Stimulated activated effector memory CD8-positive, alpha-beta T cell treated with anti-CD3 and anti-CD28 coated beads, Interleukin-12 subunit alpha, Interleukin-12 subunit beta, amount 100 ng/mL, for 72 hours (primary cell): ENCODE data around the gene ENG.

Experiments
- ATAC-seq: fragments of 150-1000 bp; cut with Tn5 transposase; 2 replicates; pipeline ENCODE4 v1.10.0; 2021
- DNase-seq, 2 donors: peaks; one replicate each; pipeline ENCODE4 v3.0.0; 2021 to 2022; ENCODE audit warnings: low spot score in 2 of 2
- H3K27ac Mint-ChIP-seq: one replicate; pipeline ENCODE4 v1.8.0; 2022; ENCODE audit warnings: mild to moderate bottlenecking, mixed read lengths
- H3K36me3 Mint-ChIP-seq: one replicate; pipeline ENCODE4 v1.8.0; 2022; ENCODE audit warnings: mild to moderate bottlenecking, mixed read lengths
- H3K4me1 Mint-ChIP-seq: one replicate; pipeline ENCODE4 v1.8.0; 2022; ENCODE audit warnings: mixed read lengths
- H3K4me3 Mint-ChIP-seq: one replicate; pipeline ENCODE4 v1.8.0; 2022; ENCODE audit warnings: mild to moderate bottlenecking, mixed read lengths
- H3K9me3 Mint-ChIP-seq: one replicate; pipeline ENCODE4 v1.8.0; 2022; ENCODE audit warnings: mixed read lengths

The ENG gene

GRCh38 chr9:127806871-127807270 is 47.6 kb downstream of the ENG start:
- DNase-seq = no peak
- Mint-ChIP-seq H3K9me3 (no peaks in the 10 kb centered on the region), H3K4me3 (no peak overlapping the region), H3K4me1 (peaks cover 39% of the 10 kb centered on the region), H3K27ac (peak overlapping the region; percentile 56), H3K36me3 (peaks cover 90% of the 10 kb centered on the region)
- ATAC-seq = no peak

- no peak for ATAC-seq
- H3K27ac Mint-ChIP-seq = peak overlapping the region; percentile 56
- peaks cover 39% of the 10 kb centered on the region for H3K4me1 Mint-ChIP-seq
- H3K36me3 Mint-ChIP-seq = peaks cover 78% of the 10 kb centered on the region
- no peak for DNase-seq
- no peak overlapping the region for H3K4me3 Mint-ChIP-seq
- H3K9me3 Mint-ChIP-seq = no peaks in the 10 kb centered on the region
These were observed 48.8 kb downstream of the ENG start for GRCh38 chr9:127805620-127806019.

GRCh38 chr9:127803507-127804352 is 50.7 kb downstream of the ENG start:
- Mint-ChIP-seq H3K4me1 (peaks cover 39% of the 10 kb centered on the region), H3K27ac (peak overlapping the region; percentile 97), H3K4me3 (peak overlapping the region; percentile 95), H3K9me3 (no peaks in the 10 kb centered on the region), H3K36me3 (peaks cover 64% of the 10 kb centered on the region)
- ATAC-seq (no peak), DNase-seq (no peak)

GRCh38 chr9:127802576-127803443 is 51.6 kb downstream of the ENG start, which contains the start of gene FPGS:
TSS of gene FPGS (plus strand) at chr9:127802882. CDS start at chr9:127802925, 43 bp downstream.
- peak within 1 kb of the TSS; percentile 95 for H3K4me3 Mint-ChIP-seq
- ATAC-seq (peak; percentile 90), DNase-seq (peak; percentile 75 to 92)
- H3K4me1 Mint-ChIP-seq = peaks cover 35% of the 10 kb centered on the region
- peaks cover 55% of the 10 kb centered on the region for H3K36me3 Mint-ChIP-seq
- no peaks in the 10 kb centered on the region for H3K9me3 Mint-ChIP-seq
- H3K27ac Mint-ChIP-seq = peak within 1 kb of the TSS; percentile 97

GRCh38 chr9:127801955-127802575 is 52.4 kb downstream of the ENG start:
- peak overlapping the region; percentile 95 for H3K4me3 Mint-ChIP-seq
- no peaks in the 10 kb centered on the region for H3K9me3 Mint-ChIP-seq
- DNase-seq (no peak), ATAC-seq (no peak)
- H3K4me1 Mint-ChIP-seq = peaks cover 36% of the 10 kb centered on the region
- peak overlapping the region; percentile 97 for H3K27ac Mint-ChIP-seq
- H3K36me3 Mint-ChIP-seq = peaks cover 48% of the 10 kb centered on the region

GRCh38 chr9:127796852-127797370 is 57.5 kb downstream of the ENG start:
- DNase-seq = no peak
- H3K4me1 Mint-ChIP-seq = peaks cover 26% of the 10 kb centered on the region

GRCh38 chr9:127796225-127796813 is 58.1 kb downstream of the ENG start:
- Mint-ChIP-seq H3K27ac (peak overlapping the region; percentile 85), H3K4me3 (peak overlapping the region; percentile 64), H3K4me1 (peaks cover 26% of the 10 kb centered on the region), H3K9me3 (no peaks in the 10 kb centered on the region), H3K36me3 (peaks cover 44% of the 10 kb centered on the region)
- DNase-seq = peak in 1 of 2 donors; percentile 56
- peak; percentile 47 for ATAC-seq

More at GRCh38 chr9:127796852-127797370, 57.5 kb downstream of the ENG start:
- ATAC-seq = peak; percentile 40
- Mint-ChIP-seq H3K9me3 (no peaks in the 10 kb centered on the region), H3K36me3 (peaks cover 38% of the 10 kb centered on the region), H3K4me3 (peak overlapping the region; percentile 64), H3K27ac (peak overlapping the region; percentile 85)

GRCh38 chr9:127794001-127794791 is 60.3 kb downstream of the ENG start:
- Mint-ChIP-seq H3K4me1 (peaks cover 37% of the 10 kb centered on the region), H3K27ac (no peak overlapping the region), H3K36me3 (peaks cover 65% of the 10 kb centered on the region), H3K9me3 (no peaks in the 10 kb centered on the region), H3K4me3 (no peak overlapping the region)
- ATAC-seq (no peak), DNase-seq (no peak)

GRCh38 chr9:127793093-127793708 is 61.3 kb downstream of the ENG start:
- DNase-seq (no peak), ATAC-seq (no peak)
- H3K4me1 Mint-ChIP-seq = peaks cover 47% of the 10 kb centered on the region
- H3K9me3 Mint-ChIP-seq = no peaks in the 10 kb centered on the region
- H3K27ac Mint-ChIP-seq = peak overlapping the region; percentile 86
- H3K36me3 Mint-ChIP-seq = peaks cover 75% of the 10 kb centered on the region
- no peak overlapping the region for H3K4me3 Mint-ChIP-seq

GRCh38 chr9:127792417-127793031 is 61.9 kb downstream of the ENG start:
- ATAC-seq (no peak), DNase-seq (no peak)
- H3K36me3 Mint-ChIP-seq = peaks cover 82% of the 10 kb centered on the region
- H3K9me3 Mint-ChIP-seq = no peaks in the 10 kb centered on the region
- no peak overlapping the region for H3K4me3 Mint-ChIP-seq
- H3K4me1 Mint-ChIP-seq = peaks cover 50% of the 10 kb centered on the region
- peak overlapping the region; percentile 86 for H3K27ac Mint-ChIP-seq

- Mint-ChIP-seq H3K4me1 (peaks cover 47% of the 10 kb centered on the region), H3K36me3 (peaks cover 91% of the 10 kb centered on the region), H3K4me3 (no peak overlapping the region), H3K9me3 (no peaks in the 10 kb centered on the region), H3K27ac (peak overlapping the region; percentile 56)
- ATAC-seq (no peak), DNase-seq (no peak)
These were observed 63.4 kb downstream of the ENG start for GRCh38 chr9:127791085-127791484.

- Mint-ChIP-seq H3K27ac (peak overlapping the region; percentile 46), H3K4me1 (peaks cover 45% of the 10 kb centered on the region), H3K36me3 (peaks cover 86% of the 10 kb centered on the region), H3K9me3 (no peaks in the 10 kb centered on the region), H3K4me3 (no peak overlapping the region)
- ATAC-seq = no peak
- DNase-seq = no peak
These were observed 64.2 kb downstream of the ENG start for GRCh38 chr9:127790094-127790855.

GRCh38 chr9:127789179-127789578 is 65.3 kb downstream of the ENG start:
- peak overlapping the region; percentile 93 for H3K4me3 Mint-ChIP-seq
- no peak for DNase-seq
- peak overlapping the region; percentile 88 for H3K27ac Mint-ChIP-seq
- peaks cover 54% of the 10 kb centered on the region for H3K4me1 Mint-ChIP-seq
- peaks cover 84% of the 10 kb centered on the region for H3K36me3 Mint-ChIP-seq
- no peak for ATAC-seq
- no peaks in the 10 kb centered on the region for H3K9me3 Mint-ChIP-seq
